GM11168 (cell line): ENCODE results near the gene SLCO1C1.
"Not testable (repeated sequence)": the region's sequence is repeated elsewhere in the genome, so short reads cannot be mapped to it uniquely, and the experiment has no call there.

Experiments
- in situ Hi-C: fragments of 300-500 bp; cut with MboI; formaldehyde crosslinking; loops from one replicate; pipeline ENCODE4 v1.12.0; 2022; ENCODE audit warnings: low sequenced_read_pairs; ENCODE audit not compliant: unreplicated experiment

Gene SLCO1C1

GRCh38 chr12:20695232-20695631 is at the start of gene SLCO1C1:
Gene SLCO1C1 (plus strand): TSS chr12:20695332. CDS start chr12:20699577, 4,245 bp downstream.
- in situ Hi-C loops = no loop called here

- in situ Hi-C loops = no loop called here
Observed at GRCh38 chr12:20646239-20646827, 48.8 kb upstream of the SLCO1C1 start.

- in situ Hi-C loops = no loop called here
Observed at GRCh38 chr12:20653871-20654270, 41.3 kb upstream of the SLCO1C1 start.

DNA sequence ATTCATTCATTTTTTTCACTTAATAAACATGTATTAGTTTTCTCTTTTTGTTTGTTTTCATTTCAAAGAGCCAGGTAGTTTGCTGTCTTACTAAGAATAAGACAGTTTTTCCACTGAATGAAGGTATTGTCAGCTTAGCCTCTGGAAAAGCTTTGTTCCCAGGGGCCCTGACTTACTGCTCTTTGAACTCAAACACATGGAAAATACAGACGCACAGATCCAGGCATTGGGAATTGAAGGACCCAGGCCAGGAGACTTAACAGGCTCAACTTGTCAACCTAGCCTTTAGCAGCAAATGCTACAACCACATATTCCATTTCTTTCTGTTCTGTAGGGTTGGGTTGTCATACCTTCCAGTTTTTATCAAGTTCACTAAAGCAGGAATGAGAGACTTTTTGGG is 38.5 kb upstream of the SLCO1C1 start:
- in situ Hi-C loops = no loop called here

DNA sequence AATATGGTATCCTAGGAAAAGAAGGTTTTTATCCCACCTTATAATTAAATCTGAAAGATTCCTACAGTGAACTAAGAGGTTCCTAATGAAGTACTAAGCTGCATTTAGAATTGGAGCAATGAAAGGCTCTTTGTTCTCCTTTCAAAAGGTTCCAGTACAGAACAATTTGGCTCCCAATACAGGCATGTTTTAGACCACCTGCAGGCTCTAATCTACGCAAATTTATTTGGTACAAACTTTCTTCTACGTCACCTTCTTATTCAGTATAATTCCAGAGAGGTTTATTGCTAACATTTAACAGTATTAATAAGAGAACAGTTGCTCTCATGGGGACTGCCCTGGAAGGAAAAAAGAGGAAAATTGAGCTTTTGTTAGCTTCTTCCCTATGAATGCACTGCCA is 37.6 kb upstream of the SLCO1C1 start:
- in situ Hi-C loops = no loop called here

- in situ Hi-C loops = no loop called here
Observed at GRCh38 chr12:20681334-20681733, 13.8 kb upstream of the SLCO1C1 start.

DNA sequence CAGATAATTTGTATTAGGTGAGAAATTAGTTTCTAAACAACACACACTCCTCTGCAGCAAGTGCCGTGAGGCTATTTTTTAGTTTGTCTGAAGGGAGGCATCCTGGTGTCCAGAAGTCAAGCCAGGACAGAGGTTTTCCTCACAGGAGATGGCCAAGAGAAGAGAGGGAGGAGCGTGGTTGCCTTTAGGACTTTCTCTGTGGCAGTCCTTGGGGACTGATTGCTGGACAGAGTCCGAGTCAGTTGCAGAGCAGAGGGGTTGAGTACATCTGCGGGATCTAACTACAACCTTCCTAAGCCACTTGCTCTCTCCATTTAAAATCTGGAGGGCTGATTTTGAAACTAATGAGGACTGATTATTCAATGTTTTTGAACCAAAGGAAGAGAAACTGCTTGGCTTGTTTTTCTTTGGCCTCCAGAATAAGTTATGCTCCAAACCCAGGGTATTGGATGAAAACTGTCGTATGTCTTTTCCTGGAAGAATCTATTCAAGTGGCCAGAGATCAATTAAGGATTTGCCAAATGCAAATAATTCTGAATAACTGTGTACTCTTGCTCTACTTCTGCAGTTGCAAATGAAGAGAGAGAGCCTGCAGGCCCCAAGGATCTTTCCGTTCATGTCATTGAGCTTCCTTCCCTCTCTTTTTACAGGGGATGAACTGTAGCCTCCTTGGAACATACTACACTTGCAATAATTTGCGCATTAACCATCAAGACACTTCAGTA is 1.2 kb downstream of the SLCO1C1 start:
- in situ Hi-C loops = no loop called here

DNA sequence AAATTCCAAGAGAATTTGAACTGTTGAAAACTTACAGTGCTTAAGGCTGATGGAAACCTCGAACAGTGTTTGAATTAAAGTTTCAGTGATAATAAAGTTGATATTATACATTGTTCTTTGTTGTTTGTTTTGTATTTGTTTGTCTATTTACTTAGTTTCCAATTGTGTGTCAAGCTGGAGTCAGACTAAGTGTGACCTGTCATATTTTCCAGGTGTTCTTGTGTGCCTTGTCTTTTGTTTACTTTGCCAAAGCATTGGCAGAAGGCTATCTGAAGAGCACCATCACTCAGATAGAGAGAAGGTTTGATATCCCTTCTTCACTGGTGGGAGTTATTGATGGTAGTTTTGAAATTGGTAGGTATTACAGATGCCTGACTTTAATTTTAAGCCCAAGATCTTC is 6.0 kb downstream of the SLCO1C1 start:
- in situ Hi-C loops = no loop called here

GRCh38 chr12:20704860-20705259 is 9.7 kb downstream of the SLCO1C1 start:
- in situ Hi-C loops = no loop called here

- in situ Hi-C loops = no loop called here
Observed at GRCh38 chr12:20711846-20712245, 16.7 kb downstream of the SLCO1C1 start.

DNA sequence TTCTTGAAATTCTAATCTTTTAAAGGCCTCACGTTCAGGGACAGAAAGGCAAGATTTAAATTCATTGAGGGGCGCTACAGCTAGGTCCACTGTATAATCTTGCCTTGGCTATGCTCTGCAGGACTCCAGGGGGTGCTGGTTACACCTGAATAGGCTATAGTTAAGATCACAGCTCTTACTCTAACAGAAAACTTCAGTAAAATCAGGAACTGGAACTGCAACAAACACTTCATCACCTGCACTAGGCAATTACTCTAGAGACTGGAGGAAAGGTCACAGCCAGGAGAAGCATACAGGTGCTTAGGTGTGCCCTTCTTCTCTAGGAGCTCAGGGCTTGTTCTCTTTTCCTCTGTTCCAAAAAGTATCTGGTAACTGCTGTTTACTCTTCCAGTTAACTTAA is 20.9 kb downstream of the SLCO1C1 start:
- in situ Hi-C loops = no loop called here

DNA sequence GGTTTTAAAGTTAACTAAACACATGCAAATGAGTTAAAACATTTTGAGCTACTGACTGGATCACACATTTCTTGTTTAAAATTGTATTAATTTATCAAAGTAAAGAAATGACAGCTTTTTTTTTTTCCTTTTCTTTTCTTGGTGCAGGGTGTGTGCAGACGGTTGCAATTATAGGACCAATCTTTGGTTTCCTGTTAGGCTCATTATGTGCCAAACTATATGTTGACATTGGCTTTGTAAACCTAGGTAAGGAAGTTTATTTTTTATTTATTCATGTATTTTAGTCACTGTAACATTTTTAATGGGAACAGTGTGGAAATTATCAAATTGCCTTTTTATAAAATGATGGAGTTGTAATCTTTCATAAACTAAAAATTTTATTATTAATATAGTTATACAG is 21.9 kb downstream of the SLCO1C1 start:
- in situ Hi-C loops = no loop called here

- in situ Hi-C loops = no loop called here
Observed at GRCh38 chr12:20718294-20718693, 23.2 kb downstream of the SLCO1C1 start.

- in situ Hi-C loops = no loop called here
Observed at GRCh38 chr12:20722142-20722541, 27.0 kb downstream of the SLCO1C1 start.

- in situ Hi-C loops = no loop called here
Observed at GRCh38 chr12:20731274-20731673, 36.1 kb downstream of the SLCO1C1 start.

DNA sequence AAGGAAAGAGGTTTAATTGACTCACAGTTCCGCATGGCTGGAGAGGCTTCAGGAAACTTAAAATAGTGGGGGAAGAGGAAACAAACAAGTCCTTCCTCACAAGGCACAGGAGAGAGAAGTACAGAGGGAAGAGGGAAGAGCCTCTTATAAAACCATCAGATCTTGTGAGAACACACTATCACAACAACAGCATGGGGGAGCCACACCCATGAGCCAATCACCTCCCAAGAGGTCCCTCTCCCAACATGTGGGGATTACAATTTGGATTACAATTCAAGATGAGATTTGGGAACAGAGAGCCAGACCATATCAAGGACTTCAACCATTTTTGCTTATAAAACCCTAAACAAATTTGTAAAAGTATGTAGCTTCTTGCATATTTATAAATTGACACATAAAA is 45.8 kb downstream of the SLCO1C1 start:
- in situ Hi-C loops = no loop called here

- in situ Hi-C loops = no loop called here
Observed at GRCh38 chr12:20748198-20748597, 53.1 kb downstream of the SLCO1C1 start.

DNA sequence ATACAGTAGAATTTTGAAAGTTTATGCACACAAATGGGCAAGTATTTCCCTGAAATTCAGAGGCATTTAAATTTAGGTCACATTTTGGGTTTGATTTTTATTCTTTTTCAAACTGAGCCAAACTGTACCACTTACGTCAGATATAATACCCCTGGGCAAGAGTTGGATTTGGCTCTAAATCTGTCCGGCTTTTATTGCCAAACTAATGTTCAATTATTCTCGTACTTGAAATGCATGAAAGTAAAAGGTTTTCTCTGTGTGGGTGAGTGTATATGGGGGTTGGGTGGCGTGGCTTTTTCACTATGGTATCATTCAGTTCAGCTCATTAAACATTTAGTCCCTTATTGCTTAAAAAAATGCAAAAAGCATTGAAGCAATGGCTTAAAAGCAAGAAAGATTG is 55.9 kb downstream of the SLCO1C1 start:
- in situ Hi-C loops = no loop called here

DNA sequence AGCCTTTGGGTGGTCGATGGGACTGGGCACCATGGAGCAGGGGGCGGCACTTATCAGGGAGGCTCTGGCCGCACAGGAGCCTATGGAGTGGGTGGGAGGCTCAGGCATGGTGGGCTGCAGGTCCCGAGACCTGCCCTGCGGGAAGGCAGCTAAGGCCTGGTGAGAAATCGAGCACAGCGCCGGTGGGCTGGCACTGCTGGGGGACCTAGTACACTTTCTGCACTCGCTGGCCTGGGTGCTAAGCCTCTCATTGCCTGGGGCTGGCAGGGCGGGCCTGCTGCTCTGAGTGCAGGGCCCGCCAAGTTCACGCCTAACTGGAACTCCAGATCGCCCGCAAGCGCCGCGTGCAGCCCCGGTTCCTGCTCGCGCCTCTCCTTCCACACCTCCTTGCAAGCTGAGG is 82.3 kb downstream of the SLCO1C1 start:
- in situ Hi-C loops = no loop called here

DNA sequence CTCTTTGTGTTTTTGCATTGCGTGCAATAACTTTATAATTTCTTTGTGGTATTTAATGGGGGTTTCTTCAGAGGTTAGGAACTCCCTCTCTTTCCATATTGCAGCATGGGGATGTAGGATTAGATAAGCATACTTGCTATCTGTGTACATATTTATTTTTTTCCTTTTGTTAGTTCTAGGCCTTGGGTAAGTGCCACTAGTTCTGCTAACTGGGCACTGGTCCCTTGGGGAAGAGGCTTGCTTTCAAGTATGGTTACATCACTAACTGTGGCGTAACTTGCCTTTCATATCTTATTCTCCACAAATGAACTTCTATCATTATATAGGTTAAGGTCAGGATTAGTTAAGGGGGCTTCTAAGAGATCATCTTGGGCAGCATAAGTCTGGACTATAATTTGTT is 83.8 kb downstream of the SLCO1C1 start:
- in situ Hi-C loops = no loop called here

- in situ Hi-C loops = not testable (repeated sequence)
Observed at GRCh38 chr12:20779971-20780370, 84.8 kb downstream of the SLCO1C1 start.

DNA sequence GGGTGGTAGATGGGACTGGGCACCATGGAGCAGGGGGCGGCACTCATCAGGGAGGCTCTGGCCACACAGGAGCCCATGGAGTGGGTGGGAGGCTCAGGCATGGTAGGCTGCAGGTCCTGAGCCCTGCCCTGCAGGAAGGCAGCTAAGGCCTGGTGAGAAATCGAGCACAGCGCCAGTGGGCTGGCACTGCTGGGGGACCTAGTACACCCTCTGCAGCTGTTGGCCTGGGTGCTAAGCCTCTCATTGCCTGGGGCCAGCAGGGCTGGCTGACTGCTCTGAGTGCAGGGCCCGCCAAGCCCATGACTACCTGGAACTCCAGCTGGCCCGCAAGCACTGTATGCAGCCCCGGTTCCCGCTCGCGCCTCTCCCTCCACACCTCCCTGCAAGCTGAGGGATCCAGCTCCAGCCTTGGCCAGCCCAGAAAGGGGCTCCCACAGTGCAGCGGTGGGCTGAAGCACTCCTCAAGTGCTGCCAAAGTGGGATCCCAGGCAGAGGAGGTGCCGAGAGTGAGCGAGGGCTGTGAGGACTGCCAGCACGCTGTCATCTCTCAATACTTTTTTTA is 88.7 kb downstream of the SLCO1C1 start:
- in situ Hi-C loops = not testable (repeated sequence)
